Lower leg skin (tissue), 4 donors: ENCODE measurements around the gene PTPRT. TPM values are rescaled to one million over a fixed set of nuclear protein-coding genes. Genes with fewer than 3 reads are reported as not detected.
"Not testable (repeated sequence)": the region's sequence is repeated elsewhere in the genome, so short reads cannot be mapped to it uniquely, and the experiment has no call there.

Source experiments
- DNase-seq, 2 donors: peaks; one replicate each; pipeline ENCODE4 v3.0.0-alpha.2; 2019; ENCODE audit warnings: low spot score in 2 of 2
- H3K4me3 ChIP-seq: fragments of 200-600 bp; sonication (generic); 2 replicates; pipeline ENCODE4 v1.5.1; 2017; ENCODE audit warnings: mild to moderate bottlenecking, low read depth; ENCODE audit not compliant: poor library complexity, severe bottlenecking
- POLR2A ChIP-seq, 2 donors: fragments of 450-650 bp; IDR thresholded peaks; one replicate each; pipeline ENCODE4 v1.6.1; 2016 to 2017; ENCODE audit warnings: antibody characterized with exemption in 2 of 2, mild to moderate bottlenecking in 1 of 2, moderate library complexity in 1 of 2
- WGBS, 2 donors: methylation state at CpG; one replicate each; pipeline ENCODE4 v1.1.5; 2018; 5-methylcytosine and 5-hydroxymethylcytosine counted together
- intact Hi-C: fragments of 100-400 bp; cut with DNase I; formaldehyde crosslinking; loops from one replicate; pipeline ENCODE4 v1.15.0; 2023; ENCODE audit warnings: low total_unique reads
- total RNA-seq, 4 donors: library from RNA; depleted of rRNA; stranded (reverse); fragments of >200 nt; gene quantifications; one replicate each; pipeline ENCODE4 v1.1.0, GENCODE V29; 2016
- TF ChIP-seq, protein P1 (sequence below), 3 donors: fragments of 450-650 bp; IDR thresholded peaks; one replicate each; pipeline ENCODE4 v1.5.1; 2016; ENCODE audit warnings: antibody characterized with exemption in 3 of 3, mild to moderate bottlenecking in 3 of 3, moderate library complexity in 2 of 3

The PTPRT gene
- total RNA-seq, 4 donors from 2014 or later, result 0.34 to 1.4 (median 0.95) TPM

DNA sequence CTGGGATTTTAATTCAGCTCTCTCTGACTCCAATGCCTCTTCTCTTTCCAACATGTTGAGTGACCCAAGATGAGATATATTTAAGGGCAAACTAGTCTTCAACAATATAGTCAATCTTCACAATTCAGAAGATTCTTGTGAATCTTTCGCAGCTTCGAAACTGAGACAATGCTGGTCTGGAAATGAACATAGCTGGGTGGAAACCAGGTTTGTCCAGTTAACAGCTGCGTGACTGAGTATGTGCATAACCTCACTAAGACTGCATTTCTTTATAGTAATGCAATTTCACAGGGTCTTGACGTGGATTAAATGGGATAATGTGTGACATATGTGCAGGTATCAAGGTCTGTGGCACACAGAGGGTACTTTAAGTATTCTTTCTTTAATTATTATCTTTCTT lies 18.9 kb downstream of the PTPRT start:
- no peak for DNase-seq
- WGBS, 2 donors, result 77 to 83% methylated on average over 4 of the region's 4 CpGs
- no peak overlapping the region for H3K4me3 ChIP-seq
- TF ChIP-seq, protein P1, sequence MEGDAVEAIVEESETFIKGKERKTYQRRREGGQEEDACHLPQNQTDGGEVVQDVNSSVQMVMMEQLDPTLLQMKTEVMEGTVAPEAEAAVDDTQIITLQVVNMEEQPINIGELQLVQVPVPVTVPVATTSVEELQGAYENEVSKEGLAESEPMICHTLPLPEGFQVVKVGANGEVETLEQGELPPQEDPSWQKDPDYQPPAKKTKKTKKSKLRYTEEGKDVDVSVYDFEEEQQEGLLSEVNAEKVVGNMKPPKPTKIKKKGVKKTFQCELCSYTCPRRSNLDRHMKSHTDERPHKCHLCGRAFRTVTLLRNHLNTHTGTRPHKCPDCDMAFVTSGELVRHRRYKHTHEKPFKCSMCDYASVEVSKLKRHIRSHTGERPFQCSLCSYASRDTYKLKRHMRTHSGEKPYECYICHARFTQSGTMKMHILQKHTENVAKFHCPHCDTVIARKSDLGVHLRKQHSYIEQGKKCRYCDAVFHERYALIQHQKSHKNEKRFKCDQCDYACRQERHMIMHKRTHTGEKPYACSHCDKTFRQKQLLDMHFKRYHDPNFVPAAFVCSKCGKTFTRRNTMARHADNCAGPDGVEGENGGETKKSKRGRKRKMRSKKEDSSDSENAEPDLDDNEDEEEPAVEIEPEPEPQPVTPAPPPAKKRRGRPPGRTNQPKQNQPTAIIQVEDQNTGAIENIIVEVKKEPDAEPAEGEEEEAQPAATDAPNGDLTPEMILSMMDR (IDR thresholded peaks at IDR 0.05), result no peak
- no peak for TF ChIP-seq POLR2A (IDR thresholded peaks at IDR 0.05)
- intact Hi-C loops, result no loop called here

DNA sequence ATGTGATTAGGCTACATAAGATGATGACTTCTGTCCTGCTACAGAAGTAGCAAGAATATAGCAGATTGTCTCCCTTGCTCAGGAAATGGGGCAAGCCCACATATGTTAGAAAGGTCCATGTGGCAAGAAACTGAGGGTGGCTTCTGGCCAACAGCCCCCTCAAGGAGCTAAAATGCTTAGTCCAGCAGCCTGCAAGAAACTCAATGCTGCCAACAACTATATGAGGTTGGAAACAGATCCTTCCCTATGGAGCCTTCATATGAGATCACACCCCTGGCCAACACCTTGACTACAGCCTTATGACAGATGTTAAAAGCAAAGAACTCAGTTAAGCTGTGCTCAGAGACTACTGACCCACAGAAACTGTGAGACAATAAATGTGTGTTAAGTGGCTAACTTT lies 22.1 kb downstream of the PTPRT start:
- intact Hi-C loops, result no loop called here
- no peak overlapping the region for H3K4me3 ChIP-seq
- no peak for DNase-seq
- TF ChIP-seq, protein P1 (IDR thresholded peaks at IDR 0.05), result no peak
- no peak for TF ChIP-seq POLR2A (IDR thresholded peaks at IDR 0.05)

- intact Hi-C loops, result no loop called here
- WGBS, 2 donors, result 86 to 91% methylated on average over 1 of the region's 1 CpG
- no peak overlapping the region for H3K4me3 ChIP-seq
- TF ChIP-seq POLR2A (IDR thresholded peaks at IDR 0.05), result no peak
- TF ChIP-seq, protein P1 (IDR thresholded peaks at IDR 0.05), result no peak
- DNase-seq, result no peak
These were observed 22.7 kb downstream of the PTPRT start for GRCh38 chr20:43167021-43167420.

DNA sequence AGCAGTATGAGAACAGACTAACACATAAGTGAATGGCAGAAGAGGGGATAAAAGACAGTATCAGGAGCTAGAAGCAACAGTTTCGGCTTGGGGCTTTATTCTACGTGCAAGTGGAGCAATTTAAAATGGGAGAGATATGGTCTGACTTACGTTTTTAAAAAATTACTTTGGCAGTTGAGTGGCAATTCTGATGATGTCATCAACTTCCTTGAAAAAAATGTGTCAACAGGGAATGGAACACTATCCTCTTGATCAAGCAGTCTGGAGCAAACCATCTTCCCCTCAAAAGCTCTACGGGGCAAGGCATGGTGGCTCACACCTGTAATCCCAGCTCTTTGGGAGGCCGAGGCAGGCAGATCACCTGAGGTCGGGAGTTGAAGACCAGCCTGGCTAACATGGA lies 24.1 kb downstream of the PTPRT start:
- 84 to 86% methylated on average over 6 of the region's 6 CpGs for WGBS, 2 donors
- TF ChIP-seq, protein P1 (IDR thresholded peaks at IDR 0.05), result no peak
- TF ChIP-seq POLR2A (IDR thresholded peaks at IDR 0.05), result no peak
- no peak for DNase-seq
- H3K4me3 ChIP-seq, result no peak overlapping the region
- intact Hi-C loops, result no loop called here

- DNase-seq, H3K4me3 ChIP-seq, intact Hi-C loops: not testable (repeated sequence)
- 59 to 78% methylated on average over 1 of the region's 1 CpG for WGBS, 2 donors
These were observed 25.0 kb downstream of the PTPRT start for GRCh38 chr20:43164736-43165135.

DNA sequence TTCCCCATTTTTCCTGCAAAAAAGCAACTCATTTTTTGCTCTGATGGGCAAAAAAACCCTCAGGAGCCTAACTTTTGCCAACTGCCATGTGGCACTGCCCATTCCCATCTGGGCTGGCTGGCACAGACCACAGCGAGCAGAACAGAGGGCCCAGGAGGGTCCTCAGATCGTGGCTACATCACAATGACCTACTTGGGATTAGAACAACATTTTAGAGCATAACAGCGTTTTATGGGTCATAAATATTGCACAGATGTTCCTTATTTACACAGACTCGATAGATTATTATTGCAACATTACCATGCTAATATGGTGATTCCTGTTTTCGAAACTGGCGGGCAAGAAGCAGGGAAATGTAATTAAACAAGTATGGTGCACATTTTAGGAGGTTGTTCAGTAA lies 28.0 kb downstream of the PTPRT start:
- DNase-seq, result no peak
- no peak overlapping the region for H3K4me3 ChIP-seq
- intact Hi-C loops, result no loop called here
- TF ChIP-seq POLR2A (IDR thresholded peaks at IDR 0.05), result no peak
- TF ChIP-seq, protein P1 (IDR thresholded peaks at IDR 0.05), result no peak
- 55 to 59% methylated on average over 6 of the region's 6 CpGs for WGBS, 2 donors
